HEK293 (cell line): ENCODE measurements around the gene ANKRD31.

Experiments used
- GLI4 ChIP-seq: fragments of 450-650 bp; formaldehyde crosslinking; IDR thresholded peaks from 2 replicates; pipeline ENCODE4 v1.5.1; 2016; ENCODE audit warnings: missing biosample characterization, missing genetic modification characterization
- TCF7L2 ChIP-seq: IDR thresholded peaks from 2 replicates; pipeline ENCODE4 v1.6.1; 2011; ENCODE audit warnings: low read depth, mild to moderate bottlenecking, inconsistent platforms, low read length, moderate library complexity, borderline replicate concordance
- ZBTB1 ChIP-seq: fragments of 450-650 bp; formaldehyde crosslinking; IDR thresholded peaks from 2 replicates; pipeline ENCODE4 v1.5.1; 2016; ENCODE audit warnings: missing biosample characterization, missing genetic modification characterization
- ZNF114 ChIP-seq: fragments of 450-650 bp; formaldehyde crosslinking; IDR thresholded peaks from 2 replicates; pipeline ENCODE4 v1.5.0; 2017; ENCODE audit warnings: missing biosample characterization, missing genetic modification characterization
- ZNF24 ChIP-seq: fragments of 450-650 bp; formaldehyde crosslinking; IDR thresholded peaks from 2 replicates; pipeline ENCODE4 v1.5.1; 2016; ENCODE audit warnings: missing biosample characterization, missing genetic modification characterization
- ZNF530 ChIP-seq: fragments of 450-650 bp; formaldehyde crosslinking; IDR thresholded peaks from 2 replicates; pipeline ENCODE4 v1.5.1; 2016; ENCODE audit warnings: low read depth, missing biosample characterization, missing genetic modification characterization
- TF ChIP-seq, protein P1 (sequence below): fragments of 450-650 bp; formaldehyde crosslinking; IDR thresholded peaks from 2 replicates; pipeline ENCODE4 v1.5.1; 2016; ENCODE audit warnings: missing biosample characterization, missing genetic modification characterization

DNA sequence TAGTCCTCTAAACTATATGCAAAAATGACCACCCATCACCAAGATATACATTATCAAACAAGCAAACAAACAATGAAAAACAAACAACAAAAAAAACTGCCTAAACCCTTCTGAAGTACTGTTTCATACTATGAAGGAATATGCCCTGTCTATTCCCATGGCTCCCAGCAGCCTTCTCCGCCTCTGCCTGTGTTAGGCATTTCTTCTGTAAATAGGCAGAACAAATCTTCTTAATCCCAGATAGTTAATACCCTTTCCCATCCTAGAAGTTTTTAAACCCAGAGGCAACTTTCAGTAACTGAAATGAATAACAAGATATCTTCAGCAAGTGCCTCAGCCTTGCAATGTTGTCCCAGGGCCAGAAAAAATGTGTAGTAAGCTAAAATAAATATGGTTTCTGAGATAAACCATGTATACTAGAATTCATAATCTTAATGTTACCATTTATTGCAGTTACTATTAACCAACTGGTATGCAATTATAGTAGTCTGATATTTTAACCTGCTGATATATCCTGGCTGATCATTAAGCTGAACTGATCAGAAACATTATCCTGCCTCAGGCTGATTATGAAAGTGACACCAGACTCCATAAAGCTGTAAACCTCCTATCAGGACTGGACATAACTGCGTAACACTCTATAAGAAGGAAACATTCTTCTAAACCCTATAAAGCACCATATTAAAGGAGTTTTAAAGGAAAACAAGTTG lies 68.5 kb downstream of the ANKRD31 start:
- TF ChIP-seq TCF7L2 = no peak
- TF ChIP-seq ZNF114 (tag by site-specific recombination) = no peak
- TF ChIP-seq, protein P1, sequence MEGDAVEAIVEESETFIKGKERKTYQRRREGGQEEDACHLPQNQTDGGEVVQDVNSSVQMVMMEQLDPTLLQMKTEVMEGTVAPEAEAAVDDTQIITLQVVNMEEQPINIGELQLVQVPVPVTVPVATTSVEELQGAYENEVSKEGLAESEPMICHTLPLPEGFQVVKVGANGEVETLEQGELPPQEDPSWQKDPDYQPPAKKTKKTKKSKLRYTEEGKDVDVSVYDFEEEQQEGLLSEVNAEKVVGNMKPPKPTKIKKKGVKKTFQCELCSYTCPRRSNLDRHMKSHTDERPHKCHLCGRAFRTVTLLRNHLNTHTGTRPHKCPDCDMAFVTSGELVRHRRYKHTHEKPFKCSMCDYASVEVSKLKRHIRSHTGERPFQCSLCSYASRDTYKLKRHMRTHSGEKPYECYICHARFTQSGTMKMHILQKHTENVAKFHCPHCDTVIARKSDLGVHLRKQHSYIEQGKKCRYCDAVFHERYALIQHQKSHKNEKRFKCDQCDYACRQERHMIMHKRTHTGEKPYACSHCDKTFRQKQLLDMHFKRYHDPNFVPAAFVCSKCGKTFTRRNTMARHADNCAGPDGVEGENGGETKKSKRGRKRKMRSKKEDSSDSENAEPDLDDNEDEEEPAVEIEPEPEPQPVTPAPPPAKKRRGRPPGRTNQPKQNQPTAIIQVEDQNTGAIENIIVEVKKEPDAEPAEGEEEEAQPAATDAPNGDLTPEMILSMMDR (tag by site-specific recombination) = no peak
- TF ChIP-seq GLI4 (tag by site-specific recombination) = no peak
- TF ChIP-seq ZNF530 (tag by site-specific recombination) = no peak
- TF ChIP-seq ZBTB1 (tag by site-specific recombination) = no peak
- TF ChIP-seq ZNF24 = no peak
